Body of pancreas (tissue), 4 donors: ENCODE results near the gene EPC2.

Experiments
- POLR2A ChIP-seq, 3 donors: fragments of 450-650 bp; IDR thresholded peaks; one replicate each; pipeline ENCODE4 v1.6.1; 2016; ENCODE audit warnings: antibody characterized with exemption in 3 of 3, mild to moderate bottlenecking in 2 of 3
- TF ChIP-seq, protein P1 (sequence below), 7 experiments: fragments of 450-650 bp in 4 of 7; fragments of 200-600 bp in 3 of 7; sonication (generic) in 3 of 7; IDR thresholded peaks; one replicate each; pipeline ENCODE4 v1.5.1; 2016 to 2019; ENCODE audit warnings: antibody characterized with exemption in 7 of 7

DNA sequence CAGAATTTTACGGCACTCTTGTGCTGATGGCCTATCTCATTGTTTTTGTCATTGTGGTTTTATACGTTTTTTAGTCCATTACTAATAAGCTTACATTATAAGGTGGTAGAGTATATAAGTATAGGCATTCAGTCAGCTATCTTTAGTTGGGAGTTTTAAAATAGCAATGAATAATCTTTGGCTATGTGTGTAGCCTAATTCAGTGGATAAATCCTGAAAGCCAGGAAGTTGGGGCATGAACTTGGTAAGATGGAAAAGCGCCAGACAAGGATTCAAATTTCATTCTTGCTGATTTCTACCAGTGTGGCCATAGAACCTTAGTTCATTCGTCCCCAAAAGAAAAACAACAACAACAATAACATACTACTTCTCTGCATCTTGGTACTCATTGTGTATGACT is 31.2 kb downstream of the EPC2 start:
- TF ChIP-seq POLR2A (IDR thresholded peaks at IDR 0.05), result no peak
- TF ChIP-seq, protein P1, sequence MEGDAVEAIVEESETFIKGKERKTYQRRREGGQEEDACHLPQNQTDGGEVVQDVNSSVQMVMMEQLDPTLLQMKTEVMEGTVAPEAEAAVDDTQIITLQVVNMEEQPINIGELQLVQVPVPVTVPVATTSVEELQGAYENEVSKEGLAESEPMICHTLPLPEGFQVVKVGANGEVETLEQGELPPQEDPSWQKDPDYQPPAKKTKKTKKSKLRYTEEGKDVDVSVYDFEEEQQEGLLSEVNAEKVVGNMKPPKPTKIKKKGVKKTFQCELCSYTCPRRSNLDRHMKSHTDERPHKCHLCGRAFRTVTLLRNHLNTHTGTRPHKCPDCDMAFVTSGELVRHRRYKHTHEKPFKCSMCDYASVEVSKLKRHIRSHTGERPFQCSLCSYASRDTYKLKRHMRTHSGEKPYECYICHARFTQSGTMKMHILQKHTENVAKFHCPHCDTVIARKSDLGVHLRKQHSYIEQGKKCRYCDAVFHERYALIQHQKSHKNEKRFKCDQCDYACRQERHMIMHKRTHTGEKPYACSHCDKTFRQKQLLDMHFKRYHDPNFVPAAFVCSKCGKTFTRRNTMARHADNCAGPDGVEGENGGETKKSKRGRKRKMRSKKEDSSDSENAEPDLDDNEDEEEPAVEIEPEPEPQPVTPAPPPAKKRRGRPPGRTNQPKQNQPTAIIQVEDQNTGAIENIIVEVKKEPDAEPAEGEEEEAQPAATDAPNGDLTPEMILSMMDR (IDR thresholded peaks at IDR 0.05), result no peak
